Body of pancreas (tissue), 4 donors: ENCODE data around the gene RAB17. TPM values are rescaled to one million over a fixed set of nuclear protein-coding genes. Genes with fewer than 3 reads are reported as not detected.
A peak's percentile ranks its signal among the peaks of the same experiment; 100 is the strongest.

Source experiments
- ATAC-seq: fragments of 150-250 bp; one replicate; pipeline ENCODE4 v1.9.1; 2016
- DNase-seq, 4 donors: peaks; one replicate each; pipeline ENCODE4 v3.0.0-alpha.2; 2019
- H3K27ac ChIP-seq, 4 donors: fragments of 200-600 bp; sonication (generic); 1 replicate in 3 of 4; 2 replicates in 1 of 4; pipeline versions ENCODE4 v1.5.1 to v1.6.1; 2016 to 2019; ENCODE audit warnings: mild to moderate bottlenecking in 1 of 4, mixed read lengths in 1 of 4, moderate library complexity in 1 of 4
- H3K27me3 ChIP-seq, 2 donors: fragments of 200-600 bp; sonication (generic); one replicate each; pipeline ENCODE4 v1.6.0; 2016; ENCODE audit warnings: mild to moderate bottlenecking in 1 of 2
- H3K36me3 ChIP-seq, 2 donors: fragments of 200-600 bp; sonication (generic); replicated peaks in 1 of 2; 2 replicates each; pipeline ENCODE4 v1.5.1; 2016; ENCODE audit warnings: low read depth in 2 of 2; ENCODE audit not compliant: insufficient read depth in 1 of 2
- H3K4me1 ChIP-seq: fragments of 200-600 bp; sonication (generic); one replicate; pipeline ENCODE4 v1.6.0; 2016
- H3K4me3 ChIP-seq, 2 donors: fragments of 200-600 bp; sonication (generic); 1 replicate in 1 of 2; 2 replicates in 1 of 2; pipeline ENCODE4 v1.5.1; 2016 to 2019
- H3K9me3 ChIP-seq, 3 donors: fragments of 200-600 bp; sonication (generic); 1 replicate in 2 of 3; 2 replicates in 1 of 3; pipeline ENCODE4 v1.5.1; 2016
- CTCF ChIP-seq, 7 experiments: fragments of 450-650 bp in 4 of 7; fragments of 200-600 bp in 3 of 7; sonication (generic) in 3 of 7; IDR thresholded peaks; one replicate each; pipeline ENCODE4 v1.5.1; 2016 to 2019; ENCODE audit warnings: antibody characterized with exemption in 7 of 7
- POLR2A ChIP-seq, 3 donors: fragments of 450-650 bp; IDR thresholded peaks; one replicate each; pipeline ENCODE4 v1.6.1; 2016; ENCODE audit warnings: antibody characterized with exemption in 3 of 3, mild to moderate bottlenecking in 2 of 3
- WGBS, 2 donors: methylation state at CpG; one replicate each; pipeline ENCODE4 v1.1.5; 2017; 5-methylcytosine and 5-hydroxymethylcytosine counted together
- intact Hi-C: fragments of 100-400 bp; cut with DNase I; formaldehyde crosslinking; loops from one replicate; pipeline ENCODE4 v1.15.1; 2023
- total RNA-seq, 2 donors: library from RNA; depleted of rRNA; stranded (reverse); fragments of >200 nt; gene quantifications; one replicate each; pipeline ENCODE4 v1.1.0, GENCODE V29; 2016

The RAB17 gene
- total RNA-seq, 2 donors from 2014 or later: 35.3 to 38.9 TPM

- Histone ChIP-seq H3K27ac (peak overlapping the region in 1 of 4 donors; percentile 59), H3K4me1 (peaks cover 13% of the 10 kb centered on the region), H3K36me3 (no peaks in the 10 kb centered on the region), H3K9me3 (no peaks in the 10 kb centered on the region), H3K27me3 (no peaks in the 10 kb centered on the region), H3K4me3 (no peak overlapping the region)
- DNase-seq (no peak), ATAC-seq (no peak)
- TF ChIP-seq POLR2A (IDR thresholded peaks at IDR 0.05) (no peak), CTCF (IDR thresholded peaks at IDR 0.05) (no peak)
- 87 to 88% methylated on average over 22 to 27 of the region's 27 CpGs for WGBS, 2 donors
- intact Hi-C loops: no loop called here
Measured at GRCh38 chr2:237575869-237576862, 14.4 kb downstream of the RAB17 start.

GRCh38 chr2:237574894-237575868 lies 15.4 kb downstream of the RAB17 start:
- ATAC-seq: no peak
- Histone ChIP-seq H3K27ac (peak overlapping the region in 2 of 4 donors; percentile 14 to 59), H3K27me3 (no peaks in the 10 kb centered on the region), H3K36me3 (no peaks in the 10 kb centered on the region), H3K4me3 (no peak overlapping the region), H3K9me3 (no peaks in the 10 kb centered on the region), H3K4me1 (peaks cover 13% of the 10 kb centered on the region)
- DNase-seq: peak in 1 of 4 donors; percentile 87
- no peak for TF ChIP-seq POLR2A (IDR thresholded peaks at IDR 0.05)
- TF ChIP-seq CTCF (IDR thresholded peaks at IDR 0.05): peak in 1 of 7 experiments; percentile 49
- 69 to 73% methylated on average over 12 to 24 of the region's 25 CpGs for whole genome bisulfite sequencing, 2 donors
- intact Hi-C loops: loop anchor here (5.0 kb wide), 1 partner anchor 103 kb away; no protein-coding TSS in a partner anchor

- DNase-seq (no peak), ATAC-seq (no peak)
- WGBS, 2 donors: 93 to 95% methylated on average over 9 of the region's 9 CpGs
- H3K4me1 ChIP-seq: peaks cover 13% of the 10 kb centered on the region
- intact Hi-C loops: loop anchor here (5.0 kb wide), 1 partner anchor 102 kb away; no protein-coding TSS in a partner anchor
- no peak overlapping the region for H3K27ac ChIP-seq
- H3K4me3 ChIP-seq: no peak overlapping the region
- no peaks in the 10 kb centered on the region for H3K27me3 ChIP-seq
- H3K36me3 ChIP-seq: no peaks in the 10 kb centered on the region
- TF ChIP-seq CTCF (IDR thresholded peaks at IDR 0.05) (no peak), POLR2A (IDR thresholded peaks at IDR 0.05) (no peak)
- H3K9me3 ChIP-seq: no peaks in the 10 kb centered on the region
Measured at GRCh38 chr2:237574467-237574866, 16.1 kb downstream of the RAB17 start.

GRCh38 chr2:237573721-237574415 lies 16.7 kb downstream of the RAB17 start:
- H3K4me1 ChIP-seq: peaks cover 13% of the 10 kb centered on the region
- 83% methylated on average over 8 of the region's 8 CpGs for WGBS, 2 donors
- intact Hi-C loops: loop anchor here (5.0 kb wide), 1 partner anchor 102 kb away; no protein-coding TSS in a partner anchor
- no peaks in the 10 kb centered on the region for H3K9me3 ChIP-seq
- H3K27ac ChIP-seq: no peak overlapping the region
- ATAC-seq (no peak), DNase-seq (no peak)
- no peaks in the 10 kb centered on the region for H3K36me3 ChIP-seq
- no peak for TF ChIP-seq POLR2A (IDR thresholded peaks at IDR 0.05)
- no peak for TF ChIP-seq CTCF (IDR thresholded peaks at IDR 0.05)
- no peak overlapping the region for H3K4me3 ChIP-seq
- no peaks in the 10 kb centered on the region for H3K27me3 ChIP-seq
